Liver (tissue), 9 donors: ENCODE data around the gene TRPM2. TPM values are rescaled to one million over a fixed set of nuclear protein-coding genes. Genes with fewer than 3 reads are reported as not detected.

Experiments used
- DNase-seq: peaks from one replicate; pipeline ENCODE4 v3.0.0-alpha.2; 2017; ENCODE audit warnings: low spot score
- H3K27ac ChIP-seq, 2 donors: one replicate each; pipeline ENCODE4 v1.7.0; 2013; ENCODE audit warnings: inconsistent platforms in 2 of 2, low read length in 2 of 2, control low read depth in 1 of 2, low read depth in 1 of 2, mild to moderate bottlenecking in 1 of 2
- H3K27me3 ChIP-seq, 4 donors: one replicate each; pipeline versions ENCODE4 v1.6.1 to v1.7.0; 2013; ENCODE audit warnings: low read length in 3 of 4, inconsistent platforms in 1 of 4, mild to moderate bottlenecking in 1 of 4, moderate library complexity in 1 of 4; ENCODE audit not compliant: control insufficient read depth in 4 of 4, insufficient read depth in 4 of 4
- H3K36me3 ChIP-seq, 4 donors: one replicate each; pipeline versions ENCODE4 v1.6.1 to v1.7.0; 2013; ENCODE audit warnings: low read length in 3 of 4, mild to moderate bottlenecking in 3 of 4, low read depth in 1 of 4, moderate library complexity in 1 of 4; ENCODE audit not compliant: control insufficient read depth in 4 of 4, insufficient read depth in 3 of 4
- H3K4me1 ChIP-seq, 4 donors: one replicate each; pipeline versions ENCODE4 v1.6.1 to v1.7.0; 2013; ENCODE audit warnings: low read length in 3 of 4, mild to moderate bottlenecking in 3 of 4, moderate library complexity in 1 of 4; ENCODE audit not compliant: control insufficient read depth in 4 of 4, insufficient read depth in 4 of 4
- H3K4me3 ChIP-seq, 3 donors: one replicate each; pipeline versions ENCODE4 v1.6.1 to v1.7.0; 2013; ENCODE audit warnings: low read length in 3 of 3, control low read depth in 1 of 3, low read depth in 1 of 3, mild to moderate bottlenecking in 1 of 3
- H3K9ac ChIP-seq, 2 donors: one replicate each; pipeline ENCODE4 v1.7.0; 2013; ENCODE audit warnings: low read length in 2 of 2, mild to moderate bottlenecking in 2 of 2, moderate library complexity in 2 of 2, control low read depth in 1 of 2, low read depth in 1 of 2
- H3K9me3 ChIP-seq, 4 donors: one replicate each; pipeline versions ENCODE4 v1.6.1 to v1.7.0; 2013; ENCODE audit warnings: low read length in 3 of 4; ENCODE audit not compliant: control insufficient read depth in 4 of 4
- CTCF ChIP-seq: fragments of 150-350 bp; IDR thresholded peaks from 2 replicates; pipeline ENCODE4 v1.5.1; 2017; ENCODE audit warnings: improper control_type of control experiment, low read depth, low read length; ENCODE audit not compliant: missing input control
- EGR1 ChIP-seq, 2 donors: IDR thresholded peaks; 2 replicates each; pipeline ENCODE4 v1.6.1; 2016 to 2018; ENCODE audit warnings: antibody characterized with exemption in 2 of 2, low read depth in 2 of 2
- FOXA2 ChIP-seq: IDR thresholded peaks from 2 replicates; pipeline ENCODE4 v1.6.1; 2016; ENCODE audit warnings: antibody characterized with exemption
- GABPA ChIP-seq, 2 donors: IDR thresholded peaks in 1 of 2; conservative IDR thresholded peaks in 1 of 2; 2 replicates each; pipeline ENCODE4 v1.6.1; 2016; ENCODE audit warnings: antibody characterized with exemption in 2 of 2, mild to moderate bottlenecking in 1 of 2, moderate library complexity in 1 of 2
- HNF4A ChIP-seq, 2 donors: conservative IDR thresholded peaks; 2 replicates each; pipeline ENCODE4 v1.6.1; 2016; ENCODE audit warnings: antibody characterized with exemption in 2 of 2, mild to moderate bottlenecking in 2 of 2
- NR2F2 ChIP-seq: IDR thresholded peaks from 2 replicates; pipeline ENCODE4 v1.6.1; 2016; ENCODE audit warnings: antibody characterized with exemption
- RXRA ChIP-seq, 2 donors: IDR thresholded peaks; 2 replicates each; pipeline ENCODE4 v1.6.1; 2017 to 2018; ENCODE audit warnings: antibody characterized with exemption in 2 of 2, mild to moderate bottlenecking in 1 of 2
- SP1 ChIP-seq: IDR thresholded peaks from 2 replicates; pipeline ENCODE4 v1.6.1; 2018; ENCODE audit warnings: antibody characterized with exemption, mild to moderate bottlenecking
- TAF1 ChIP-seq: conservative IDR thresholded peaks from 2 replicates; pipeline ENCODE4 v1.6.1; 2016; ENCODE audit warnings: antibody characterized with exemption, mild to moderate bottlenecking
- YY1 ChIP-seq: IDR thresholded peaks from 2 replicates; pipeline ENCODE4 v1.6.1; 2016; ENCODE audit warnings: antibody characterized with exemption, mild to moderate bottlenecking
- WGBS: extraction: QIAGEN DNeasy Blood & Tissue Kit; methylation state at CpG from one replicate; pipeline ENCODE4 v1.1.7; 2013; 5-methylcytosine and 5-hydroxymethylcytosine counted together
- polyA plus RNA-seq, 2 donors: library from polyadenylated mRNA; stranded (reverse) in 1 of 2; unstranded in 1 of 2; fragments of 200-250 nt in 1 of 2; fragments of >200 nt in 1 of 2; fragmentation: Nextera tagmentation in 1 of 2; extraction: Ambion mirVana in 1 of 2; gene quantifications; one replicate each; pipeline versions ENCODE4 v1.2.1 to v1.2.3, GENCODE V29; 2013 to 2015
- total RNA-seq, 2 donors: library from RNA; depleted of rRNA; stranded (reverse); fragments of >200 nt; gene quantifications; one replicate each; pipeline ENCODE4 v1.2.3, GENCODE V29; 2014
- TF ChIP-seq, protein P1 (sequence below): IDR thresholded peaks from 2 replicates; pipeline ENCODE4 v1.6.1; 2016; ENCODE audit warnings: antibody characterized with exemption
- TF ChIP-seq, protein P2 (sequence below): IDR thresholded peaks from 2 replicates; pipeline ENCODE4 v1.6.1; 2016; ENCODE audit warnings: antibody characterized with exemption
- donor health status: healthy.
- donor health status: healthy.
- donor health status: healthy.
- donor health status: healthy.
- donor health status: healthy.

Gene TRPM2
- total and polyA plus RNA-seq, 4 donors = 0.43 to 1.3 (median 0.63) TPM

DNA sequence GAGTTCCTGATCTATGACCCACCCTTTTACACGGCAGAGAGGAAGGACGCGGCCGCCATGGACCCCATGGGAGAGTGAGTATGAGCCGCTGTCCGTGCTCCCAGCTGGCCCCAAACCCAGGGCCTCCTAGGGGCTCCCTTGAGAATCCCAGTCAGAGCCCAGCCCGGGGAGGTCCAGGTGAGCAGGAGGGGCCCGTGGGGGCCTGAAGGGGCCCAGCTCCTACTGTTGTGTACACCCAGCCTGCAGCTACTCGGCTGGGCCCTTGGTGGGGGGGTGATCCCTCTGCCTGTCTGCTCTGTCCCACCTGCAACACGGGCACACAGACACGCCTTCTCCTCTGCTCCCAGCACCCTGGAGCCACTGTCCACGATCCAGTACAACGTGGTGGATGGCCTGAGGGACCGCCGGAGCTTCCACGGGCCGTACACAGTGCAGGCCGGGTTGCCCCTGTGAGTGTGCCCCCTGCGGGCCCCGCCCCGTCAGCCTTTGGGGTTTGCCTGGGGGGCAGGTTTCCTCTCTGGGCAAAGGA is 73.3 kb downstream of the TRPM2 start:
- no peaks in the 10 kb centered on the region for H3K36me3 ChIP-seq
- H3K4me1 ChIP-seq = no peaks in the 10 kb centered on the region
- TF ChIP-seq FOXA2 = no peak
- TF ChIP-seq EGR1 (IDR thresholded peaks at IDR 0.05; ENCODE audit: low read depth in 2 of 2) = no peak
- TF ChIP-seq, protein P1, sequence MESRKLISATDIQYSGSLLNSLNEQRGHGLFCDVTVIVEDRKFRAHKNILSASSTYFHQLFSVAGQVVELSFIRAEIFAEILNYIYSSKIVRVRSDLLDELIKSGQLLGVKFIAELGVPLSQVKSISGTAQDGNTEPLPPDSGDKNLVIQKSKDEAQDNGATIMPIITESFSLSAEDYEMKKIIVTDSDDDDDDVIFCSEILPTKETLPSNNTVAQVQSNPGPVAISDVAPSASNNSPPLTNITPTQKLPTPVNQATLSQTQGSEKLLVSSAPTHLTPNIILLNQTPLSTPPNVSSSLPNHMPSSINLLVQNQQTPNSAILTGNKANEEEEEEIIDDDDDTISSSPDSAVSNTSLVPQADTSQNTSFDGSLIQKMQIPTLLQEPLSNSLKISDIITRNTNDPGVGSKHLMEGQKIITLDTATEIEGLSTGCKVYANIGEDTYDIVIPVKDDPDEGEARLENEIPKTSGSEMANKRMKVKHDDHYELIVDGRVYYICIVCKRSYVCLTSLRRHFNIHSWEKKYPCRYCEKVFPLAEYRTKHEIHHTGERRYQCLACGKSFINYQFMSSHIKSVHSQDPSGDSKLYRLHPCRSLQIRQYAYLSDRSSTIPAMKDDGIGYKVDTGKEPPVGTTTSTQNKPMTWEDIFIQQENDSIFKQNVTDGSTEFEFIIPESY = no peak
- DNase-seq = no peak
- WGBS = 90% methylated on average over 21 of the region's 21 CpGs
- no peak overlapping the region for H3K27ac ChIP-seq
- no peak overlapping the region for H3K9ac ChIP-seq
- H3K9me3 ChIP-seq = no peaks in the 10 kb centered on the region
- no peaks in the 10 kb centered on the region for H3K27me3 ChIP-seq
- H3K4me3 ChIP-seq = no peak overlapping the region

- DNase-seq = no peak
- H3K9ac ChIP-seq = no peak overlapping the region
- no peak overlapping the region for H3K27ac ChIP-seq
- H3K9me3 ChIP-seq = no peaks in the 10 kb centered on the region
- no peaks in the 10 kb centered on the region for H3K4me1 ChIP-seq
- H3K27me3 ChIP-seq = no peaks in the 10 kb centered on the region
- no peak overlapping the region for H3K4me3 ChIP-seq
- WGBS = 94% methylated on average over 28 of the region's 28 CpGs
- TF ChIP-seq TAF1 (no peak), GABPA (IDR thresholded peaks at IDR 0.05 in 1 of 2, conservative IDR thresholded peaks at IDR 0.05 in 1 of 2) (no peak), SP1 (no peak)
- H3K36me3 ChIP-seq = no peaks in the 10 kb centered on the region
Measured at GRCh38 chr21:44427241-44428120, 74.1 kb downstream of the TRPM2 start.

- H3K27me3 ChIP-seq = no peaks in the 10 kb centered on the region
- no peaks in the 10 kb centered on the region for H3K4me1 ChIP-seq
- no peak overlapping the region for H3K9ac ChIP-seq
- no peaks in the 10 kb centered on the region for H3K36me3 ChIP-seq
- H3K4me3 ChIP-seq = no peak overlapping the region
- TF ChIP-seq YY1 = no peak
- no peak for TF ChIP-seq RXRA (IDR thresholded peaks at IDR 0.05)
- TF ChIP-seq, protein P2, sequence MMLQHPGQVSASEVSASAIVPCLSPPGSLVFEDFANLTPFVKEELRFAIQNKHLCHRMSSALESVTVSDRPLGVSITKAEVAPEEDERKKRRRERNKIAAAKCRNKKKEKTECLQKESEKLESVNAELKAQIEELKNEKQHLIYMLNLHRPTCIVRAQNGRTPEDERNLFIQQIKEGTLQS = no peak
- TF ChIP-seq SP1 = peak; percentile 85
- TF ChIP-seq HNF4A (conservative IDR thresholded peaks at IDR 0.05) = no peak
- TF ChIP-seq EGR1 (IDR thresholded peaks at IDR 0.05; ENCODE audit: low read depth in 2 of 2) = no peak
- TF ChIP-seq NR2F2 = no peak
- no peak for TF ChIP-seq CTCF
- WGBS = 23% methylated on average over 3 of the region's 3 CpGs
- H3K27ac ChIP-seq = no peak overlapping the region
- no peak for DNase-seq
- no peaks in the 10 kb centered on the region for H3K9me3 ChIP-seq
Measured at GRCh38 chr21:44428281-44428960, 75.0 kb downstream of the TRPM2 start.
